H9 (cell line): ENCODE data around the gene YLPM1. TPM values are rescaled to one million over a fixed set of nuclear protein-coding genes. Genes with fewer than 3 reads are reported as not detected.

Source experiments
- DNase-seq: peaks from one replicate; pipeline ENCODE4 v3.0.0-alpha.2; 2017
- H2AFZ ChIP-seq: one replicate; pipeline ENCODE4 v1.6.1; 2013; ENCODE audit warnings: mild to moderate bottlenecking, low read length, control low read depth, moderate library complexity
- H2AK5ac ChIP-seq: 2 replicates; pipeline ENCODE4 v1.6.1; 2013; ENCODE audit warnings: low read length, control low read depth, mixed read lengths; ENCODE audit not compliant: insufficient read length
- H2BK120ac ChIP-seq: one replicate; pipeline ENCODE4 v1.6.1; 2013; ENCODE audit warnings: low read depth, mild to moderate bottlenecking, low read length, control low read depth, inconsistent platforms; ENCODE audit not compliant: poor library complexity, severe bottlenecking
- H2BK12ac ChIP-seq: 2 replicates; pipeline ENCODE4 v1.6.1; 2013; ENCODE audit warnings: low read length, control low read depth, mixed read lengths, low read depth; ENCODE audit not compliant: insufficient read length
- H2BK15ac ChIP-seq: 2 replicates; pipeline ENCODE4 v1.6.1; 2013; ENCODE audit warnings: low read depth, low read length, control low read depth
- H2BK20ac ChIP-seq: one replicate; pipeline ENCODE4 v1.6.1; 2013; ENCODE audit warnings: low read depth, mild to moderate bottlenecking, low read length, control low read depth, inconsistent platforms; ENCODE audit not compliant: poor library complexity, severe bottlenecking
- H2BK5ac ChIP-seq: 2 replicates; pipeline ENCODE4 v1.6.1; 2013; ENCODE audit warnings: low read length, control low read depth, mixed read lengths; ENCODE audit not compliant: insufficient read length
- H3K14ac ChIP-seq: 2 replicates; pipeline ENCODE4 v1.6.1; 2013; ENCODE audit warnings: low read length, control low read depth; ENCODE audit not compliant: insufficient read depth
- H3K18ac ChIP-seq: 2 replicates; pipeline ENCODE4 v1.6.1; 2013; ENCODE audit warnings: low read depth, mild to moderate bottlenecking, mixed read lengths, low read length, control low read depth; ENCODE audit not compliant: insufficient read length
- H3K23ac ChIP-seq: 2 replicates; pipeline ENCODE4 v1.6.1; 2013; ENCODE audit warnings: low read length, control low read depth, mixed read lengths, low read depth; ENCODE audit not compliant: insufficient read length
- H3K23me2 ChIP-seq: 2 replicates; pipeline ENCODE4 v1.6.1; 2013; ENCODE audit warnings: low read depth, mild to moderate bottlenecking, mixed read lengths, low read length, control low read depth; ENCODE audit not compliant: insufficient read length, poor library complexity, severe bottlenecking
- H3K27ac ChIP-seq: 2 replicates; pipeline ENCODE4 v1.5.1; 2013; ENCODE audit warnings: low read length, control low read depth, mixed read lengths, low read depth; ENCODE audit not compliant: insufficient read length
- H3K27me3 ChIP-seq: 2 replicates; pipeline ENCODE4 v1.6.1; 2013; ENCODE audit warnings: low read length, control low read depth, inconsistent platforms; ENCODE audit not compliant: insufficient read depth
- H3K4ac ChIP-seq: 2 replicates; pipeline ENCODE4 v1.6.1; 2013; ENCODE audit warnings: low read depth, mild to moderate bottlenecking, control low read depth, inconsistent platforms, low read length, moderate library complexity
- H3K4me1 ChIP-seq: 2 replicates; pipeline ENCODE4 v1.6.1; 2013; ENCODE audit warnings: low read length, control low read depth, inconsistent platforms; ENCODE audit not compliant: insufficient read depth
- H3K4me2 ChIP-seq: 2 replicates; pipeline ENCODE4 v1.6.1; 2013; ENCODE audit warnings: low read length, control low read depth, mixed read lengths; ENCODE audit not compliant: insufficient read length, insufficient read depth
- H3K56ac ChIP-seq: 2 replicates; pipeline ENCODE4 v1.6.1; 2013; ENCODE audit warnings: low read depth, mild to moderate bottlenecking, mixed read lengths, low read length, control low read depth; ENCODE audit not compliant: insufficient read length
- H3K79me1 ChIP-seq: 2 replicates; pipeline ENCODE4 v1.6.1; 2013; ENCODE audit warnings: low read depth, mild to moderate bottlenecking, moderate library complexity, low read length, control low read depth, inconsistent platforms; ENCODE audit not compliant: insufficient read depth, poor library complexity, severe bottlenecking
- H3K79me2 ChIP-seq: 2 replicates; pipeline ENCODE4 v1.6.1; 2013; ENCODE audit warnings: low read length, control low read depth, inconsistent platforms; ENCODE audit not compliant: insufficient read depth
- H3K9ac ChIP-seq: 2 replicates; pipeline ENCODE4 v1.6.1; 2013; ENCODE audit warnings: low read length, control low read depth, mixed read lengths; ENCODE audit not compliant: insufficient read length; ENCODE audit errors: extremely low read depth
- H3K9me3 ChIP-seq: one replicate; pipeline ENCODE4 v1.6.1; 2013; ENCODE audit warnings: low read depth, low read length, inconsistent platforms; ENCODE audit not compliant: control insufficient read depth
- H3T11ph ChIP-seq: one replicate; pipeline ENCODE4 v1.6.1; 2013; ENCODE audit warnings: mild to moderate bottlenecking, low read length, control low read depth, inconsistent platforms
- H4K20me1 ChIP-seq: one replicate; pipeline ENCODE4 v1.6.1; 2013; ENCODE audit not compliant: control insufficient read depth, insufficient read length, insufficient read depth
- H4K5ac ChIP-seq: 2 replicates; pipeline ENCODE4 v1.6.1; 2013; ENCODE audit warnings: low read depth, mild to moderate bottlenecking, mixed read lengths, low read length, control low read depth; ENCODE audit not compliant: insufficient read length
- H4K8ac ChIP-seq: replicated peaks from 2 replicates; pipeline ENCODE4 v1.6.1; 2013; ENCODE audit warnings: low read length, control low read depth, mixed read lengths, low read depth; ENCODE audit not compliant: insufficient read length
- H4K91ac ChIP-seq: 2 replicates; pipeline ENCODE4 v1.6.1; 2013; ENCODE audit warnings: low read depth, mild to moderate bottlenecking, moderate library complexity, mixed read lengths, low read length, control low read depth; ENCODE audit not compliant: insufficient read length
- H3K27ac Mint-ChIP-seq, 3 experiments: 2 replicates in 2 of 3; 3 replicates in 1 of 3; pipeline ENCODE4 v1.8.0; 2020 to 2021; ENCODE audit warnings: mixed read lengths in 3 of 3, mild to moderate bottlenecking in 1 of 3, moderate library complexity in 1 of 3
- H3K27me3 Mint-ChIP-seq: 2 replicates; pipeline ENCODE4 v1.8.0; 2021; ENCODE audit warnings: low read depth, mild to moderate bottlenecking, moderate library complexity, mixed read lengths
- H3K36me3 Mint-ChIP-seq, 3 experiments: 2 replicates in 2 of 3; 3 replicates in 1 of 3; pipeline ENCODE4 v1.8.0; 2020 to 2021; ENCODE audit warnings: low read depth in 3 of 3, mixed read lengths in 3 of 3; ENCODE audit not compliant: insufficient read depth in 1 of 3
- H3K4me1 Mint-ChIP-seq, 2 experiments: 2 replicates each; pipeline ENCODE4 v1.8.0; 2020; ENCODE audit warnings: mixed read lengths in 2 of 2
- H3K4me3 Mint-ChIP-seq, 2 experiments: 2 replicates in 1 of 2; 3 replicates in 1 of 2; pipeline ENCODE4 v1.8.0; 2020 to 2021; ENCODE audit warnings: mild to moderate bottlenecking in 2 of 2, mixed read lengths in 2 of 2, moderate library complexity in 1 of 2
- H3K9me3 Mint-ChIP-seq, 2 experiments: 2 replicates in 1 of 2; 3 replicates in 1 of 2; pipeline ENCODE4 v1.8.0; 2020; ENCODE audit warnings: mild to moderate bottlenecking in 2 of 2, mixed read lengths in 2 of 2, moderate library complexity in 1 of 2
- CTCF ChIP-seq: fragments of 200-600 bp; sonication (generic); conservative IDR thresholded peaks from 3 replicates; pipeline ENCODE4 v1.8.0; 2021; ENCODE audit warnings: antibody characterized with exemption, mild to moderate bottlenecking
- WGBS: extraction: QIAGEN DNeasy Blood & Tissue Kit; methylation state at CpG from one replicate; pipeline ENCODE4 v1.1.7; 2013; ENCODE audit warnings: missing lambda C conversion rate, low lambda C conversion rate, mixed read lengths; ENCODE audit not compliant: insufficient read length; ENCODE audit errors: extremely low coverage; 5-methylcytosine and 5-hydroxymethylcytosine counted together
- total RNA-seq: library from RNA; stranded (reverse); gene quantifications from 2 replicates; pipeline ENCODE4 v1.2.1, GENCODE V29; 2021

YLPM1 gene
- total RNA-seq, 1 experiment from 2014 or later = 82.2 TPM

- Histone ChIP-seq H3K14ac (no peak overlapping the region), H3K4me2 (no peak overlapping the region), H2AFZ (no peak overlapping the region), H3K56ac (no peak overlapping the region), H2BK12ac (no peak overlapping the region), H3K79me2 (no peaks in the 10 kb centered on the region), H4K20me1 (no peaks in the 10 kb centered on the region), H4K5ac (no peak overlapping the region), H3K4ac (no peak overlapping the region), H3K4me1 (no peaks in the 10 kb centered on the region), H2BK120ac (no peak overlapping the region), H2AK5ac (no peak overlapping the region), H4K8ac (no peak overlapping the region), H3K27ac (no peak overlapping the region), H3K27me3 (no peaks in the 10 kb centered on the region), H3K9me3 (no peaks in the 10 kb centered on the region), H2BK15ac (no peak overlapping the region), H3K18ac (no peak overlapping the region), H3K23ac (no peak overlapping the region), H3K23me2 (no peaks in the 10 kb centered on the region), H2BK20ac (no peak overlapping the region), H4K91ac (no peak overlapping the region), H3K79me1 (no peaks in the 10 kb centered on the region), H3K9ac (no peak overlapping the region), H3T11ph (no peak overlapping the region), H2BK5ac (no peak overlapping the region)
- Mint-ChIP-seq H3K27ac (no peak overlapping the region), H3K4me1 (peaks cover 10 to 14% of the 10 kb centered on the region in 2 experiments), H3K27me3 (no peaks in the 10 kb centered on the region), H3K36me3 (peaks cover 3 to 24% (median 20%) of the 10 kb centered on the region in 3 experiments; a peak in 5 of 7 replicates), H3K4me3 (no peak overlapping the region), H3K9me3 (no peaks in the 10 kb centered on the region)
- no peak for DNase-seq
- no CpG with 5 or more reads among the region's 5 CpGs for WGBS
- no peak for TF ChIP-seq CTCF
These were observed 66.1 kb downstream of the YLPM1 start for GRCh38 chr14:74829251-74829650.
